OCI-LY1 (cell line): ENCODE results near the gene PEBP1.

Experiments used
- H2AFZ ChIP-seq: fragments of 200-600 bp; sonication (generic), shearing (Covaris generic); 2 replicates; pipeline ENCODE4 v1.6.0; 2014; ENCODE audit warnings: antibody characterized with exemption, mild to moderate bottlenecking, low read length
- H3F3A ChIP-seq: fragments of 200-600 bp; sonication (generic), shearing (Covaris generic); 2 replicates; pipeline ENCODE4 v1.6.0; 2014; ENCODE audit warnings: mild to moderate bottlenecking, antibody characterized with exemption, low read length, moderate library complexity; ENCODE audit not compliant: insufficient read depth
- H3K27ac ChIP-seq: fragments of 200-600 bp; sonication (generic); 2 replicates; pipeline ENCODE4 v1.5.1; 2014; ENCODE audit warnings: low read length, mixed run types, mild to moderate bottlenecking, low read depth; ENCODE audit not compliant: poor library complexity, severe bottlenecking
- H3K27me3 ChIP-seq: fragments of 200-600 bp; sonication (generic); 2 replicates; pipeline ENCODE4 v1.6.0; 2014; ENCODE audit warnings: antibody characterized with exemption, mild to moderate bottlenecking, low read length, moderate library complexity; ENCODE audit not compliant: insufficient read depth
- H3K36me3 ChIP-seq: fragments of 200-600 bp; sonication (generic); 2 replicates; pipeline ENCODE4 v1.6.1; 2014; ENCODE audit warnings: mild to moderate bottlenecking, antibody characterized with exemption, low read length, moderate library complexity, mixed read lengths; ENCODE audit not compliant: insufficient read depth
- H3K4me1 ChIP-seq: fragments of 200-600 bp; sonication (generic); 2 replicates; pipeline ENCODE4 v1.5.1; 2014; ENCODE audit warnings: mild to moderate bottlenecking, low read length, moderate library complexity; ENCODE audit not compliant: insufficient read depth, severe bottlenecking
- H3K4me2 ChIP-seq: fragments of 200-600 bp; sonication (generic), shearing (Covaris generic); 2 replicates; pipeline ENCODE4 v1.6.1; 2014; ENCODE audit warnings: low read length
- H3K4me3 ChIP-seq: fragments of 200-600 bp; sonication (generic); 2 replicates; pipeline ENCODE4 v1.5.1; 2014; ENCODE audit warnings: low read length, low read depth, mild to moderate bottlenecking, mixed read lengths; ENCODE audit not compliant: poor library complexity, severe bottlenecking
- H3K79me2 ChIP-seq: fragments of 200-600 bp; shearing (Covaris generic); 2 replicates; pipeline ENCODE4 v1.6.1; 2016; ENCODE audit warnings: mixed run types, low read length, mixed read lengths; ENCODE audit not compliant: insufficient read depth
- H3K9ac ChIP-seq: fragments of 200-600 bp; sonication (generic), shearing (Covaris generic); 2 replicates; pipeline ENCODE4 v1.6.1; 2014; ENCODE audit warnings: mild to moderate bottlenecking, low read length, mixed read lengths
- H3K9me2 ChIP-seq: fragments of 200-600 bp; sonication (generic), shearing (Covaris generic); 2 replicates; pipeline ENCODE4 v1.6.1; 2014; ENCODE audit warnings: low read depth, mild to moderate bottlenecking, low read length, mixed read lengths
- H3K9me3 ChIP-seq: fragments of 200-600 bp; shearing (Covaris generic); 2 replicates; pipeline ENCODE4 v1.6.1; 2014; ENCODE audit warnings: low read length, mixed read lengths
- H4K20me1 ChIP-seq: fragments of 200-600 bp; sonication (generic), shearing (Covaris generic); 2 replicates; pipeline ENCODE4 v1.6.0; 2016; ENCODE audit warnings: mild to moderate bottlenecking, low read length; ENCODE audit not compliant: insufficient read depth
- CTCF ChIP-seq: fragments of 200-600 bp; sonication (generic), shearing (Covaris generic); IDR thresholded peaks from 2 replicates; pipeline ENCODE4 v1.5.1; 2017; ENCODE audit warnings: mild to moderate bottlenecking, antibody characterized with exemption, low read length, moderate library complexity, mixed read lengths
- EZH2 ChIP-seq: fragments of 200-600 bp; sonication (generic), shearing (Covaris generic); IDR thresholded peaks from 2 replicates; pipeline ENCODE4 v1.8.0; 2017; ENCODE audit warnings: borderline replicate concordance, mixed run types, mild to moderate bottlenecking, antibody characterized with exemption, low read length, moderate library complexity, mixed read lengths

The PEBP1 gene

GRCh38 chr12:118137148-118137678, 1.3 kb downstream of the PEBP1 start:
- H3K4me3 ChIP-seq: peak overlapping the region; percentile 84
- no peaks in the 10 kb centered on the region for H3K9me2 ChIP-seq
- TF ChIP-seq EZH2: no peak
- TF ChIP-seq CTCF: no peak
- peaks cover 36% of the 10 kb centered on the region for H3K4me1 ChIP-seq
- no peak overlapping the region for H3K27ac ChIP-seq
- peaks cover 28% of the 10 kb centered on the region for H3K36me3 ChIP-seq
- H3K9me3 ChIP-seq: no peaks in the 10 kb centered on the region
- H3K4me2 ChIP-seq: peak overlapping the region; percentile 73
- no peaks in the 10 kb centered on the region for H3F3A ChIP-seq
- no peaks in the 10 kb centered on the region for H3K27me3 ChIP-seq
- no peaks in the 10 kb centered on the region for H4K20me1 ChIP-seq
- peaks cover 12% of the 10 kb centered on the region; the same call in 1 of the 2 replicates for H3K79me2 ChIP-seq
- H3K9ac ChIP-seq: peak overlapping the region; percentile 81
- no peak overlapping the region for H2AFZ ChIP-seq

- Histone ChIP-seq H2AFZ (no peak overlapping the region), H3K79me2 (peaks cover 12% of the 10 kb centered on the region; the same call in 1 of the 2 replicates), H3F3A (no peaks in the 10 kb centered on the region), H3K4me3 (no peak overlapping the region), H3K27ac (no peak overlapping the region), H3K9me3 (no peaks in the 10 kb centered on the region), H3K4me2 (no peak overlapping the region), H3K27me3 (no peaks in the 10 kb centered on the region), H4K20me1 (no peaks in the 10 kb centered on the region), H3K9ac (no peak overlapping the region), H3K9me2 (no peaks in the 10 kb centered on the region), H3K36me3 (peaks cover 55% of the 10 kb centered on the region), H3K4me1 (peaks cover 11% of the 10 kb centered on the region)
- no peak for TF ChIP-seq CTCF
- no peak for TF ChIP-seq EZH2
These were observed 4.9 kb downstream of the PEBP1 start for GRCh38 chr12:118140825-118141224.

GRCh38 chr12:118144499-118144898, 8.6 kb downstream of the PEBP1 start:
- TF ChIP-seq EZH2 (no peak), CTCF (no peak)
- no peaks in the 10 kb centered on the region for H4K20me1 ChIP-seq
- H3K79me2 ChIP-seq: no peaks in the 10 kb centered on the region
- H3F3A ChIP-seq: no peaks in the 10 kb centered on the region
- H2AFZ ChIP-seq: no peak overlapping the region
- no peaks in the 10 kb centered on the region for H3K4me1 ChIP-seq
- no peaks in the 10 kb centered on the region for H3K9me2 ChIP-seq
- H3K27ac ChIP-seq: no peak overlapping the region
- H3K4me2 ChIP-seq: no peak overlapping the region
- H3K36me3 ChIP-seq: peaks cover 64% of the 10 kb centered on the region
- H3K9me3 ChIP-seq: no peaks in the 10 kb centered on the region
- H3K9ac ChIP-seq: no peak overlapping the region
- no peak overlapping the region for H3K4me3 ChIP-seq
- no peaks in the 10 kb centered on the region for H3K27me3 ChIP-seq
